Activated naive CD8-positive, alpha-beta T cell treated with anti-CD3 and anti-CD28 coated beads, Interleukin-2, amount 50 U/mL, for 16 hours (primary cell): ENCODE results near the gene NAA16.
"Not testable (repeated sequence)": the region's sequence is repeated elsewhere in the genome, so short reads cannot be mapped to it uniquely, and the experiment has no call there.

Experiments used
- DNase-seq: peaks from one replicate; pipeline ENCODE4 v3.0.0-alpha.2; 2020; ENCODE audit warnings: low read depth, low spot score

The NAA16 gene

GRCh38 chr13:41408746-41409145 lies 97.7 kb downstream of the NAA16 start:
- DNase-seq, result no peak

- no peak for DNase-seq
These were observed 98.5 kb downstream of the NAA16 start for GRCh38 chr13:41409611-41410010.

GRCh38 chr13:41411060-41411459 lies 100.0 kb downstream of the NAA16 start:
- no peak for DNase-seq

GRCh38 chr13:41411522-41411921 lies 100.5 kb downstream of the NAA16 start:
- DNase-seq, result no peak

GRCh38 chr13:41413872-41414271 lies 102.8 kb downstream of the NAA16 start:
- no peak for DNase-seq

- no peak for DNase-seq
These were observed 105.2 kb downstream of the NAA16 start for GRCh38 chr13:41416276-41416675.

- DNase-seq, result no peak
These were observed 107.0 kb downstream of the NAA16 start for GRCh38 chr13:41418027-41418426.

- no peak for DNase-seq
These were observed 107.7 kb downstream of the NAA16 start for GRCh38 chr13:41418731-41419130.

- DNase-seq, result no peak
These were observed 108.1 kb downstream of the NAA16 start for GRCh38 chr13:41419206-41419605.

- no peak for DNase-seq
These were observed 109.1 kb downstream of the NAA16 start for GRCh38 chr13:41420146-41420545.

GRCh38 chr13:41421330-41421729 lies 110.3 kb downstream of the NAA16 start:
- DNase-seq, result not testable (repeated sequence)

GRCh38 chr13:41421983-41422382 lies 110.9 kb downstream of the NAA16 start:
- DNase-seq, result not testable (repeated sequence)

- not testable (repeated sequence) for DNase-seq
These were observed 112.2 kb downstream of the NAA16 start for GRCh38 chr13:41423259-41423658.

GRCh38 chr13:41424675-41425074 lies 113.6 kb downstream of the NAA16 start:
- DNase-seq, result not testable (repeated sequence)

GRCh38 chr13:41426047-41426446 lies 115.0 kb downstream of the NAA16 start:
- DNase-seq, result no peak
